HK-2 (cell line): ENCODE data around the gene SH3RF3.

ENCODE experiments used
- DNase-seq: peaks from one replicate; pipeline ENCODE4 v3.0.0-alpha.2; 2018; ENCODE audit not compliant: unreplicated experiment

SH3RF3 gene

DNA sequence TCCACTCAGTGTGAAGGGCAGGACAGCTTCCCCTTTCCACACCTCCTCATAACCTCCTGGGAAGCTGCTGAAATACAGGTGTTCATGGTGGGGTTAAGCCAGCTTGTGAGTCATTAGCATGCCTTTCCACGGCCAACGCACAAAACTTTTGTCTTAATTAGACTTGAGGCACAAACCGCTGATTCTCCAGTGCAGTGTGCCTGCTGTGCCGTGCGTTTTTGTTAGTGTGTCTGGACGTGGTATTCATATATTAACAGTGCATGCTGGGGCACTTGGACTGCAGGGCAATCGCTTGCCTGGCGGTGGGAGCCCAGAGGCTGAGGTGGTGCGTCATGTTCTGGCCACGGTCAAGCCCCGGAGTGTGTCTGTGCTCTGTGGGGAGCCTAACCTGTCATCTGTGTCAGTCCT is 156.2 kb downstream of the SH3RF3 start:
- DNase-seq = no peak

DNA sequence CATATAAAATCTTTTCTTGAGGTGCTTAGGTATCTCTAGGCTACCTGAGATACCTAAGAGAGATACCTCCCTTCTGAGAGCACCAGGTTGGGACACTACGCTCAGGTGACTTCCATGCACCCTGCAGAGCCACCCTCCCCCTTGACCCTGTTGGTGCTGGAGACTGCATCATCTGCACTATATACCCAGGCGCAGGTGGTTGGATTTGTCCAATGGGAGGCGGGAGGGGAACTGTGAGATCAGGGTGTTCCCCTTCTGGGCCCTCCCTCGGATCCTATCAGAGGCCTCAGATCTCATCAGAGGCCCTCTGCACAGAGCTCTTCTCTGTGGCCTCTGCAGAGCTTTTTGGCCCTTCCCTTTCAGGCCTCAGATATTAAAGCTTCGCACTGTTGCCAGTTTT is 158.4 kb downstream of the SH3RF3 start:
- no peak for DNase-seq

DNA sequence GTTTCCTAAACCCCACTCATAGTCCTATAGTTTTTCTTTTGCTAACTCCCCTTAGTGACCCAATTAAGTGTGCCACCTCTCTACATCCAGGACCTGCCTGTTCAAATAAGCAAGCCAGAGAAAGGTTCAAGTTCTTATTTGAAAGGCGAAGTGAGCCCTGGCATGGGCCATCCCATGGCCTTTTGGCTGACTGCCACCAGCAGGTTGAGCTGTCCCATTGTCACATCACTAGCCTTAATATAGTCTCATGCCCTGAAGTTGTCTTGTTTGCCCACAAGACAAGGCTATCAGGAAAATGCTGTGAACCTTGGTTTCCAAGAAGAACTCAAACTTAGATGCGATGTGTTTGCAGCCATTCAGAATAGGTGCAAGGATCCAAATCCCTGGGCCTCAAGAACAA is 158.8 kb downstream of the SH3RF3 start:
- no peak for DNase-seq

DNA sequence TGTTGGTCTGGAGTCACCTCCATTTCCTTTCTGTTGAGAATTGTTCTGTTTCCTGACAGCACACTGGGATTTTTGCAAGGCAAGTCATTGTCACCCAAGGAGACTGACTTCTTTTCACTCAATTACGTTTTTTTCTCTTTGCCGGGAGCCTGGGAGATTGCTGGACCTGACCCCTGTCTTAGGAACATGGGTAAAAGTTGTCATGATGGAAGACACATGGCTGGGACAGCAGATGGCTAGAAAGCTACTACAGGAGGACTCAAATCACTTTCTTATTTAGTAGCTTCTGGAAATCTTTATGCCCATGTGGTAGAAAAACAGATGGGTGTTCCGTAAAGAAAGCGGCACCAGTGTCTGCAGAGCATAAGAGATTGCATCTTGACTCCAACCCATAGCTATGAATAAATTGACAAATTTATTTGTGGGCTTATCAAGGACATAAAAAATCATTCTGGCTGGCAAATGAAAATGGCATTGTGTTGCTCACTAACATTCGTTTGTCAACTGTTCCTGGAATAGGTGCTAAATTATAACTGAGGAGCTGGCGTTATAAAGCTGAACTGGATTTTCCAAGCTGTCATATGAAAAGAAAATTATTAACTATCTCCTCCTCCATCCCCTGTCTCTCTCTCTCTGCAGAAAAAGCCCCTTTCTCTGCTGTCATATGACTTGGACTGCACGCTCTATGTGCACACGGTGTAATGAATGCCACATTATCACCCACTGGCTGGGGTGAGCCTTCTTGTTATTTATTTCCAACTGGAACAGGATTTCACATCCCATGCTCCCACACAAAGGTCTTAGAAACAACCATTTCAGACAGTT is 159.8 kb downstream of the SH3RF3 start:
- no peak for DNase-seq

DNA sequence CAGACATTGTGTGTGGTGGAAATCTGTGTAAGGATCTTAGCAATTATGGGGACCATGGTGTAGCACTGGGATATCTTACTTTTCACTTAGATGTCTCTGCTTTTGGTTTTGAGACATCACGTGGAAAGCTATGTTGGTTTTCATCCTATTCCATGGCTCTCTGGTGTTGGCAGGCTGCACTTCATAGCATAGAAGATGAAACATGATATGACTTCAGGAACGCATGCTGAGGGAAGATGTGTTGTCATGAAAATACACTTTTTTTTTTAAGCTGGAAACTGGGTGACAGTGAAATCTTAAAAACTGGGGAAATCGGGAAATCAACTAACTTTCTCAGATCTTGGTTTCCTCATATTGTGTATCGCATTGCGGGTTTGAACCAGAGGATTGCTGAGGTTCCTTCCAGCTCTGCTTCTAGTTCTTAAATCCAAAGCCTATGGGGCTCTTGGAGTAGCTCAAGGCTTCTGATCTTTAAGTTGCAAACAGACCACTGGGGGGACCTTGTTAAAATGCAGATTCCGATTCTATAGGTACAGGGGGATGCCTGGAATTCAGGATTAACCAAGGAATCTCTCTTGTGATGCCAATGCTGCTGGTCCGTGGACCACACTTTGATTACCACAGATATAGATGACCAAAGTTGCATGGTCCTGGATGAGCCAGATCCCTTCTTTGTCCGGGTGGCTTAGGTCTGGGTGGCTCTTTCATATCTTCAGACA is 160.7 kb downstream of the SH3RF3 start:
- no peak for DNase-seq

DNA sequence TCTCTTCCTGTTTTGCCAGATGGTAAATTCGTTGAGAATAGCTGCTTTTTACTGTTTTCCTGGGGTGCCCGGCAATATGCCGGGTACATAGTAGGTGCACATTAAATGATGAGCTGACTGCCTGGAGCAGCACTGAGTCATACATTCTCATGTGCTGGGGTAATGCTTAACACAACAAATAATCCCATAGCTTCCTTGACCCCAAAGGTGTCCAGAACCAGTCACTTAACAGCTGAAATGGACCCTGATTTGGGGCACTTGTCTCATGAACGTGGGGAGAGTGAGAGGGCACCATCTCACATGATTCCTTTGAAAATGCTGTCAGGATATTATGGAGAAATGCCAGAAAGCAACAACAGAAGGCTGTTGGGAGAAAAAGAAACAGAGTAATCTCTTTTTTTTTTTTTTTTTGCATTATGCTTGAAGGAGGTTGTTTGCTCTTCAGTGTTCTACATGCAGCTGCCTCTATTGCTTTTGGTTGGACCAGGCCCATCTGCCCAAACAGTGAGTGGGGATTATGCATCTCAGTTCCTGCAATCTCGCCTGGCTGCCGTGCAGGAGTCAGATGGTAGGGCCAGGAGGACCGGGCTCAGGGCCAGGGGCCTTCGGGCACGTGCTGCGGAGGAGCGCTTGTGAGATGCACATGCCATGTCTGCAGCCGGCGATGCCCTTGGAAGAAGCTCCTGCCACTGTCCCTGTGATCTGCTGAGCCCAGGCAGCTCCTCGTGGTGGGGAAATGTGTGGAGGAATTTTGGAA is 162.1 kb downstream of the SH3RF3 start:
- DNase-seq = no peak

DNA sequence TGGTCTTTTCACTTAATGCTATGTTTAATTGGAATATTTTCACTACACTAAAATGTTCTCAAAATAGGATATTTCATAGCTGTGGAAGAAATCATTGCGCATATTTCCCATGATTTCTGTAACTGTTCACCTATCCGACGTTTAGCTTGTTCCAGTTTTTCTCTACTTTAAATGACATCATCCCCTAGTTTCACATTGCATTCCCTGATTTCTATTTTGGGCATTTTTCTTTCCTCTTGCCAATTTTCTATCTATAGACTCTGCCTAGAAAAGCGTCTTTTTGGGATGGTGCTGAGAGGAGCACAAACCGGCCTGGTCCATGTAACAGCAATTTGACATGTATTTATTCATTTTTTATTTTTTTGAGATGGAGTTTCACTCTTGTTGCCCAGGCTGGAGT is 163.4 kb downstream of the SH3RF3 start:
- DNase-seq = no peak

DNA sequence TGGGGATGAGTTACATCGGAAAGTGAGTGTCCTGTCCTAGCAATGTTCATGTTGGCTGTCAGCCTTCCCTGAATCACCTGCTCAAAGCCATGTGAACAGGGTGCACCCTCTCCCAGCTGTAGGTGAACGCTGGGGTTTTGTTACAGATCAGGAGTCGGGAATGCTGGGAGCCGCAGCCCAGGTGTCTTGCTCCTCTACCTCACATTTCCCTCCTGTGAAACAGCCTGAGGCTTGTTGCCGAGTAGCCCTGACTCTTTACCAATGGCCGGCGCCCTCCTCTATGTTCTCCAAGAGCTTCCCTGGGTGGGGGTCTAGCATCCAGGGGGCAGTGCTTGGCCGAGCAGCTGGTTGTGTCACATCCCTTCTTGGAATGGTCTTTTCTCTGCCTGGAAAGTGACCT is 164.7 kb downstream of the SH3RF3 start:
- DNase-seq = no peak

DNA sequence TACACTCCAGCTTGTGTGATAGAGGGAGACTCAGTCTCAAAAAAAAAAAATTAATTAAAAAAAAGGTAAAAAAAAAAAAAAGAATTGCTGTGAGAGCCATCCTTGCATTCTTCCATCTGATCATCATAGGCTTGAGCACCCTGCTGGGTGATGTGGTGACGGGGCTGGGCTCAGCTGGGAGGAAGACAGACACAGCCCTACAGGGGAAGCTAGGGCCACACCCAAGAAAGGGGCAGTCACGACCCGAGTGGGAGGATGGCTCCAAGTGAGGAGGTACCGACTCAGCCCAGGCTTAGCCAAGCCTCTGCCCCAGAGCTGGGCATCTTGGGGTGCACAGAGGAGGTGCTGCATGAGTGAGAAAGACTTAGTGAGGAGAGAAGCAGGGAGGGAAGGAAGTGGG is 165.5 kb downstream of the SH3RF3 start:
- DNase-seq = no peak

DNA sequence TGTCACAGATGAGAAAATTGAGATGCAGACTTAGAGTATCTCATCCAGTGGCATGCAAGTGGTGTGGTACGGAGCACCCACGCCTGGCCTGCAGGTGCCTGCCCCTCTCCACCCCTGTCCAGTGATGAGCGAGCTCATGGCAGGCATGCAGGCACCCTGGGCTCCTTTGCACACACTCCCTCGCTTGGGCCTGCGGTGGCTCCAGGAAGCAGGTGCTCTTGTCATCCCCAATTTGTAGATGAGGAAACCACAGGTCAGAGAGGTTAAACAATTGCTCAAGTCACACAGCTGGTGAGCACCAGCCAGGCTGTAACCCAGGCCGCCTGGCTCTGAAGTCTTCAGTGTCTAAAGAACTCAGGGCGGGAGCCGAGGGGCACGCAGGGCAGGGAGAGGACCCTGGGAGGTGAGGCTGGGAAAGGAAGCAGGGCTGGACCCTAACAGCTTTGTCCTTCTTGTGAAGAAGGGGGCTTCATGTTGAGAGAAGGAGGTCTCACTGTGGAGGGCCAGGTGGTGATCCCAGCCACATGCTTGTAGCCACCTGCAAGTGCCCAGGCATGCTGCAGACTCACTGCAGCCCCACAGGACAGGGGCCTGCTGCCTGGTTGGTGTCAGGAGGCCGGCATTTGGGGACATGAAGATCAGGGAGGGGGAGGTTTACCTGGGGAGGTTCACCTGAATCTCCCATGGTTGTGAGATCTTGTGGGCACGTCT is 166.2 kb downstream of the SH3RF3 start:
- no peak for DNase-seq

DNA sequence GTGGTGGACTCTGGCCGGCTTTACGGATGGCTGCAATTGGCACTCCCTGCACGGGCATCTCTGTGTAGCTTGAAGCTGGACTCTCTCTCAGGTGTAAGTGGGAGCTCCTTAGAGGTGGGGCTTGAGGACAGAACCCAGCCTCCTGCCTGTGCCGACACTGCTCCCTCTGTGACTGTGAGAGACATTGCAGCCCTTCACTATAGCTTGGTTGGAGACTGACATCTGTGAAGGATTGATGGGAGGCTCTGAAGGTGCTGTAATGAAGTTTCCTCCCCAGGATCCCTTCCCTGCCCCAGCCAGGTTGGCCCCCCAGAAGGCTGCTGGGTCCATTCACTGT is 166.7 kb downstream of the SH3RF3 start:
- no peak for DNase-seq

DNA sequence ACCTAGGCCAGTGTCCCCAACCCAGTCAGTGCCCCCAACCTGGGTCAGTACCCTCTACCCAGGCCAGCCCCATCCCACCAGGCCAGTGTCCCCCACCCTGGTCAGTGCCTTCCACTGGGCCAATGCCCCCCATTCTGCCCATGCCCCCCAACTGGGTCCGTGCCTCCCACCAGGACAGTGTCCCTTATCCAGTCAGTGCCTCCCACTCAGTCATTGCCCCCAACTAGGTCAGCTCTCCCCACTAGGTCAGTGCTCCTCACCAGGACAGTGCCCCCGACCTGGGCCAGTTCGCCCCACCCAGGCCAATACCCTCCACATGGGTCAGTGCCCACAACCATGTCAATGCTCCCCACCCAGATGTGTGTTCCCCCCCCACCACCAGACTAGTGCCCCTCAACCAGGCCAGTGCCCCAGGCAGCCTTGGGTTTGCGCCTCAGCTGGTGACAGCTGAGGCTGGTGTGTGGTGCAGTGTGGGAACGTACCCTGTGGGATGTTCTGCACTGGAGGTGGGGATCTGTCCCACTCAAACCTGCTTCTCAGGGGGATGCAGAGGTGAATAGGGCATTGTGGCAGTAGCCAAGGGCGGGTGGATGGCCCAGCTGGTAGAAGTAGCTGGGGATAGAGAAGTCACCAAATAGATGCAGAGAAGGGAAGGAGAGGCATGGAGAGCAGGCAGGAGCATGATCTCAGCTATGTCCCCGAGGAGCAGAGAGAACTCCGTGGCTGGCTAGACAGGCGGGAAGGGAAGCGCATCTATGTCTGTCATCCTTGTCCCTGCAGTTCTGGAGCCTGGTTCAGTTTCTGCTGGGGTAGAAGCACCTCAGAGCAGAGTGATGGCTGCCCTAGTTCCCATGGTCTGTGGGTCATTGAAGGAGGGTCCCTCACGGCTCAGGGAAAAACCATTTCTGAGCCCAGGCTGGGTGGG is 168.8 kb downstream of the SH3RF3 start:
- no peak for DNase-seq

DNA sequence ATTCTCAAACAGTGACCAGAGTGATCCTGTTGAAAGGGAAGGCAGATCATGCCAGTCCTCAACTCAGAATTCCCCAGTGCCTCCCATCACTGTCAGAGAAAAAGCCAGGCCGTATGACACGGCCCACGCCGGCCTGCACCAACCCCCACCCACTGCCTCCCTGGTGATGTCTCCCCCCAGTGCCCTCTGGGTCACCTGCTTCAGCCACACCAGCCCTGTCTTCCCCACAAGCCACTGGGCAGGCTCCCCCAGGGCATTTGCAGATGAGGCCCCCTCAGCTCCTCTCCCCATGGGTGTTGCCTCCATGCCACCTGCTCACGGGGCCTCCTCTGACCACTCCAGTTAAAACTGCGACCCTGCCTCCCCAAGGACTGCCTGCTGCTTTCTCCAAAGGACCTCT is 169.8 kb downstream of the SH3RF3 start:
- no peak for DNase-seq

DNA sequence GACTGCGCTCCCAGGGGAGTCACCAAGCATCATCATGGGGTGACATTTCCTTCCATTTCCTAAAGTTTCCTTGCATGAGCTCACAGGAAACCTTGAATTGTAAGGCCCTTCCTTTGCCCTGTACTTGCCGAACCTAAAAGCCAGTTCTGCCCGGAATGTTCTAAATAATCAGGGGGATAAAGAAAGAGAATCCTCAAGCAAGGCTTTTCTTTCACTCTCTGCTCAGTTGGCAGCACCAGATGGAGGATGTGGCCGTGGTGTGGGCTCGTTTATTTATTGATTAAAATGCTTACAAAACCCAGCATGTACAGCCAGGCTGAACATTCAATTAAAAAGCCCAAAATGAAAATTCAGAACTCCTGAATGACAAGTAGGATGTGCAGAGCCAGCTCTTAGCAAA is 170.5 kb downstream of the SH3RF3 start:
- DNase-seq = no peak

DNA sequence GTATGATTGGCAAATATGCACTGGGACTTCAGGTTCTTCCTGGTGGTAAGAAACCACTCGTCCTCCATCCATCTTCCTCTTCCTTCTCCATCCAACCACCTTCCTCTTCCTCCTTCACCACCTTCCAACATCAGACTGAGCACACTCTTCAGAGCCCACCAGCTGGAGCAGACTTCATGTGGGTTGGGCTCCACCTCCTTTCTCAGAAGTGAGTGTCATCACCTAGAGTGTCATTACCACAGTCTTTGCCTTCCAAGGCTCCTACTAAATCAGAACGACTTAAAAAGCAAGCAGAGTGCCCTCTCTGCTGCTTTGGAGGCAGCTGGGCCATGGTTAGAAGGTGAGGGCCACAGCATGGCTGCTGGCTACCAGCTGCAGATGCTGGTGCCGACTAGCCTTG is 171.6 kb downstream of the SH3RF3 start:
- DNase-seq = no peak

DNA sequence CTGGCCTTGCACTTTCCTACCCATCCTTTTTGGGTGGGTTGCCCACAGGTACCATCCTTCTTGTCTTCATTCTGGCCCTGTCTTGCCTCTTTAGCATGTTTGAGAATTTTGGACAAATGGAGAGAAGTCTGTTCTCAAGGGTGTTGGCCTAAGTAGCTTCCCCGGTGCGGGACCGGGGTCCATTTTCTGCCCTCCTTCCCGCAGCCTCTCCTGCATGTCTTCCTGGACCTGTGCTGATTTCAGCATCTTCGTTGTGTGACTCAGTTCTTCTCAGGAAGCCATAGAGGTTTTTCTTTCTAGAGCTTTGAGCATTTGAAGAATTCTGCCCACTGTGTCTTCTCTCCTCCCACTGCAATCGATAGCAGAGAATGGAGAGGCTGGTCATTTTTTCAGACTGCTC is 172.7 kb downstream of the SH3RF3 start:
- DNase-seq = no peak

DNA sequence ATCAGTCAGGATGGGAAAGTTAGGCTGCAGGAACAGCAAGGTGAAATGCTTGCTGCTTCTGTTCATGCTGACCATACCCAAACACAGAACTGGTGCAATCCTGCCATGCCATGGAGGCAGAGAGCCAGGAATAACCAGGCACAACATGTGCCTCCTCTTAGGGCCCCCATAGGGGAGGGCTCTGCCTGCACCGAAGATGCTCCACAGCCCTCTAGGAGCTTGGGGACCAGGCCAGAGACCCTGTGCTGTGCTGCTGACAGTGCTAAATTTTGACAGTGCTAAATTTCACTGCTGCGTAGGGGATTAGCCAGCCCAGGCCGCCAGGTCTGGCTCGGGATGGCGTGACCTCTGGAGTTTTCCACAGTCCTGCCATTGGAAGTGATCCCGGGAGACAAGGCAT is 173.3 kb downstream of the SH3RF3 start:
- no peak for DNase-seq

DNA sequence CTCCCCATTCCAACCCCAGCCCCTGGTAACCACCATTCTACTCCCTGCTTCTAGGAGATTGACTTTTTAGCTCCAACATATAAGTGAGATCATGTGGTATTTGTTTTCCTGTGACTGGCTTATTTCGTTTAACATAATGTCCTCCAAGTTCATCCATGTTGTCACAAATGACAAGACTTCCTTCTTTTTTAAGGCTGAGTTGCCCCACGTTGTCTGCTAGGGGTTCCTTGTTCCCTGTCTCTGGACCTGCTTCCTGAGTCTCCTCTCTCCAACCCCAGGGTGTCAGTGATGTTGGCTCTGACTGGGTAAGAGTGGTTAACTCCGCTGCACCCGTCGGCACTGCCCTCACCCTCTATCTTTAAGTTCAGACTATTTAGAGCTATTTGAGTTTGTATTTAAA is 175.2 kb downstream of the SH3RF3 start:
- no peak for DNase-seq

DNA sequence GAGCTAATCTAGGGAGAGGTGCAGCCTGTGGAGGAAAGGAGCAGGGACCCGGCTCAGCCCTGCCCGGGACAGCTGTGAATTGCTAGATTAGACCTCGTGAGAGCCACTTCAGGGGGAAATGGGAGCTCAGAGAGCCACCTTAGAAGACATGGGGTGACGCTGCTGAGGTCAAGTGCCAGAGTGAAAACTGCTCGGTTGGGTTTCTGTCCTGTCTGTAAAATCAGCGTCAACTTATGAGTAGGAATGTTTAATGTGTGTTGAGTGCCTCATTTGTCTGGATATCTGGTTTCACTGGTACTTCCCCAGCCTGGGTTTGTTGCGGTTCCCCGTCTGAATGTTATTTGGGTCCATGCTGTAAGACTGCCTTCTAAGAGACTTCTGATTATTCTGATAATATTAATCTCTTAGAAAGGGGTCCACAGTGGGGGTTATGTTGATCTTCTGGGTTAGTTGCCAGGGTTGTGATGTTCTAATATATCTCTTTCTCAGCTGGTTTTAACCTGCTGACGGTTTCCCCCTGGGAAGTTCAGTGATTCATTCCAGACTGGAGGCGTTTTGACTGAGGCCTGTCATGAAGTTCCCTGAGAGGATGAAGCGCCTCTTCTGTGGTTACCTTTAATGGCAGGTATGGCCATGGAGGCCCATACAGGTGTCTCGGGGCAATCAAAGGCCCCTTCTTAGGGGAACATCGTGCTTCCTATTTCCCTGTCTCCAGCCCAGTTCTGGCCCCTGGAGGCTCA is 175.9 kb downstream of the SH3RF3 start:
- DNase-seq = no peak

DNA sequence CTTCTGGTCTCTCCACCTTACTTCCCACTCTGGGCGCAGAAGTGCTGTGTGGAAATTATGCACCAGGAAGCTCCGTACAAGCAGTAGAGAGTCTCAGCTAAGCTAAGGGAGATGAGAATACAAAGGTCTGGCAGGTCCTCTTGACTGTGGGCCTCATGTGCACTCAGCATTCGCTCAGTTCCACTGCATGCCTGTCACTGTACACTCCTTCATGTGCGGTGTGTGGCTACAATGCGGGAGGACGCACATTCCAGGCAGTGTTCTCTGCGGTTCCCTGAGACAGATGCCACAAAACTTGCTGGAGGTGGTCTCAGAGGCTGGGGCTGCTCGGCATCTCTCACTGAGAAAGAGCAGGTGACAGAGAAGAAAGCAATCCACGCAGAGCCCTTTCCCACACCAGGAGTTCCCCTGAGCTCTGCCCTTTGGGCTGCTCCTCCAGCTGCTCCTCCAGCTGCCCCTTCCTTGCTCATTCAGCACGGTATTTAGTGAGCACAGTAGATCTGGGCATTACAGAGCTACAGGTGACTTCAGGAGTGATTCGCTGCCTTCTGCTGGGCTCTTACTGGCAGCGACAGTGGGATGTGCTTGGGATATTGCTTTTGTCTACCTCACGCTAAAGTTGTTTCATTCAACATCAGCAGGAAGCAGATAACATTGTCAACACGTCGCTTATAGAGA is 176.6 kb downstream of the SH3RF3 start:
- no peak for DNase-seq
